H1 (cell line): ENCODE data around the gene SCARB2. TPM values are rescaled to one million over a fixed set of nuclear protein-coding genes. Genes with fewer than 3 reads are reported as not detected.

ENCODE experiments used
- CTCF ChIP-seq, 3 experiments: IDR thresholded peaks; 1 replicate in 2 of 3; 2 replicates in 1 of 3; pipeline versions ENCODE4 v1.5.1 to v1.6.1; 2011; ENCODE audit warnings: low read length in 3 of 3, mild to moderate bottlenecking in 3 of 3, inconsistent platforms in 2 of 3, low read depth in 1 of 3, moderate library complexity in 1 of 3; ENCODE audit not compliant: insufficient read depth in 1 of 3; ENCODE audit errors: control extremely low read depth in 1 of 3
- polyA plus RNA-seq, 7 experiments: library from polyadenylated mRNA; depleted of rRNA in 3 of 7; stranded (reverse) in 5 of 7; unstranded in 2 of 7; fragments of >200 nt in 5 of 7; fragments of 200-250 nt in 2 of 7; gene quantifications; 1 replicate in 5 of 7; 2 replicates in 1 of 7; 4 replicates in 1 of 7; pipeline versions ENCODE4 v1.2.1 to v1.2.3, GENCODE V29; 2011 to 2013; ENCODE audit warnings: missing spikeins in 2 of 7, mixed read lengths in 2 of 7
- total RNA-seq: library from RNA; stranded (reverse); fragmentation: NEBNext Ultra II Directional; extraction: Animal tissue kit (Norgen Biotek cat#: 25700); gene quantifications from 2 replicates; pipeline ENCODE4 v1.2.1, GENCODE V29; 2021

SCARB2 gene
- total and polyA plus RNA-seq, 2 of the 8 experiments (the other 6 are each of a cell fraction or from before 2014, with no cell fraction given) = 18.5 to 35.7 TPM

- TF ChIP-seq CTCF (IDR thresholded peaks at IDR 0.05; ENCODE audit: control extremely low read depth in 1 of 3, insufficient read depth in 1 of 3, low read depth in 1 of 3, low read length in 3 of 3) = peak; percentile 77 to 87 (median 86)
Observed at GRCh38 chr4:76179398-76180318, 34.0 kb downstream of the SCARB2 start (continued).
